ENCODE results near the gene RNPS1.

The RNPS1 gene

GRCh38 chr16:2267913-2268666 is at the start of gene RNPS1:
TSS of gene RNPS1 (minus strand) at chr16:2268126. CDS start at chr16:2264643, 3,483 bp downstream.
- DNase-seq = peak; percentile 99

- no peak for DNase-seq
These were observed 49.5 kb upstream of the RNPS1 start for GRCh38 chr16:2317231-2318020.

GRCh38 chr16:2308089-2308962 is 40.4 kb upstream of the RNPS1 start:
- no peak for DNase-seq

- no peak for DNase-seq
These were observed 31.9 kb upstream of the RNPS1 start for GRCh38 chr16:2299915-2300192.

- DNase-seq = no peak
These were observed 31.4 kb upstream of the RNPS1 start for GRCh38 chr16:2299121-2299914.

GRCh38 chr16:2298621-2299020 is 30.7 kb upstream of the RNPS1 start:
- no peak for DNase-seq

- DNase-seq = no peak
These were observed 29.6 kb upstream of the RNPS1 start for GRCh38 chr16:2297506-2297860.

GRCh38 chr16:2296661-2297505 is 29.0 kb upstream of the RNPS1 start:
- no peak for DNase-seq

- DNase-seq = no peak
These were observed 27.3 kb upstream of the RNPS1 start for GRCh38 chr16:2295056-2295798.

GRCh38 chr16:2292221-2292620 is 24.3 kb upstream of the RNPS1 start:
- DNase-seq = no peak

GRCh38 chr16:2289282-2289681 is 21.4 kb upstream of the RNPS1 start:
- DNase-seq = no peak

GRCh38 chr16:2288726-2289125 is 20.8 kb upstream of the RNPS1 start:
- no peak for DNase-seq

- no peak for DNase-seq
These were observed 20.1 kb upstream of the RNPS1 start for GRCh38 chr16:2287916-2288547.

GRCh38 chr16:2286550-2286949 is 18.6 kb upstream of the RNPS1 start:
- DNase-seq = no peak

GRCh38 chr16:2285731-2286191 is 17.8 kb upstream of the RNPS1 start:
- no peak for DNase-seq

GRCh38 chr16:2284797-2285576 is 17.1 kb upstream of the RNPS1 start:
- DNase-seq = no peak

- no peak for DNase-seq
These were observed 16.3 kb upstream of the RNPS1 start for GRCh38 chr16:2284001-2284770.

GRCh38 chr16:2282866-2283555 is 15.1 kb upstream of the RNPS1 start:
- DNase-seq = no peak

Measured in activated CD8-positive, alpha-beta memory T cell treated with anti-CD3 and anti-CD28 coated beads for 24 hours (primary cell).